Activated naive CD4-positive, alpha-beta T cell treated with anti-CD3 and anti-CD28 coated beads, Interleukin-2, amount 10 ng/mL, durations not matched to agents 7 days and 5 days (primary cell): ENCODE data around the gene LOC101059915.

Experiments used
- CTCF ChIA-PET: fragments of 350-600 bp; sonication (Branson Sonifier 250); formaldehyde crosslinking; loops from one replicate; lab custom pipeline; 2021; ENCODE audit warnings: antibody characterized with exemption; lab: Charles Lee
- DNase-seq: peaks from one replicate; pipeline ENCODE4 v3.0.0-alpha.2; 2020
- H3K27ac Mint-ChIP-seq: one replicate; pipeline ENCODE4 v1.8.0; 2021; ENCODE audit warnings: mild to moderate bottlenecking, moderate library complexity, mixed read lengths
- H3K27me3 Mint-ChIP-seq: one replicate; pipeline ENCODE4 v1.8.0; 2021; ENCODE audit warnings: mild to moderate bottlenecking, mixed read lengths
- H3K36me3 Mint-ChIP-seq: one replicate; pipeline ENCODE4 v1.8.0; 2021; ENCODE audit warnings: mixed read lengths
- H3K4me1 Mint-ChIP-seq: one replicate; pipeline ENCODE4 v1.8.0; 2021; ENCODE audit warnings: mixed read lengths
- H3K4me3 Mint-ChIP-seq: one replicate; pipeline ENCODE4 v1.8.0; 2021; ENCODE audit warnings: mild to moderate bottlenecking, moderate library complexity, mixed read lengths
- H3K9me3 Mint-ChIP-seq: one replicate; pipeline ENCODE4 v1.8.0; 2021; ENCODE audit warnings: mixed read lengths

The LOC101059915 gene

DNA sequence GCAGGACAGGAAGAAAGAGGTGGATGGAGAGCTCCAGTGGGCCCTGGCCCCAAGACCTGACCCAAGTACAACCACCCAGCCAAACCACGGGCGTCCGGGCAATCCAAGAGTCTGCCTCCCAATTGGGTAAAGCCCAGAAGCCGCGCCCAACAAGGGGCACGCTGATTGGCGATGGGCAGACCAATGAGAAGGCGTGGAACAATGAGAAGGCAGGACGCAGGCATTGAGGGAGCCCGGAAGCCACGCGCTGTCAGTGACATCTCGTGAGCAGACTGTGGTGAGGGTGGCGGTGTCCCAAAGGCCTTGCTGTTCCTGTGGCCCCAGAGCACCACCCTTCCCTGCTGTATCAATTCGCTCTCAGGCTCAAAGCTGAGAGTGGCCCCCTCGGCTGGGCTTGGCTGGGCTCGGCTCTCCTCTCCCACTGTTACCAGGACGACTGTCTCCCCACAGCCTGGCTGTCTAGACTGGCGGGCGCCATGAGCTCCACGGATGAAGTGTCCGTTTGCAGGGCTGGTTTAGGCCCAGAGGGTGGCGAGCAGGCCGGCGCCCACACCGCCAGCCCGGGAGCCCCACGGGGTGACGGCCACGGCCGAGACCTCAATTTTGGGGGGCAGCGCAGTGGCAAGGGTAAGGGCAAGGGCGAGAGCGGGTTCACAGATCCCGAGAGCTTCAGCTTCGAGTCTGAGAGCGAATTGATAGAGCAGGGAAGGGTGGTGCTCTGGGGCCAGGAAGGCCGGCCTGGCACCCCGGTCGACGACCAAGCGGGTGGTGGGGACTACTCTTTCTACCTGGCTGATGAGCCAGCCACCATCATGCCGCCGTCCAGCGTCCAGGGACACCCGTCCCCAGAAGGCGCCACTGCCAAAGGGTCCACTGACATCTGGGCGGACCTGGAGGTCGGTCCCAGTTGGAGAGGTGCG lies at the start of gene LOC101059915:
TSS of gene LOC101059915 (plus strand) at position 219 of the 920 bp plus-strand sequence.
- no peak for DNase-seq
- Mint-ChIP-seq H3K4me3 (no peak within 1 kb of the TSS), H3K4me1 (peaks cover 35% of the 10 kb centered on the region), H3K36me3 (no peaks in the 10 kb centered on the region), H3K9me3 (no peaks in the 10 kb centered on the region), H3K27me3 (peaks cover 43% of the 10 kb centered on the region), H3K27ac (no peak within 1 kb of the TSS)
- CTCF ChIA-PET = no interaction called here

DNA sequence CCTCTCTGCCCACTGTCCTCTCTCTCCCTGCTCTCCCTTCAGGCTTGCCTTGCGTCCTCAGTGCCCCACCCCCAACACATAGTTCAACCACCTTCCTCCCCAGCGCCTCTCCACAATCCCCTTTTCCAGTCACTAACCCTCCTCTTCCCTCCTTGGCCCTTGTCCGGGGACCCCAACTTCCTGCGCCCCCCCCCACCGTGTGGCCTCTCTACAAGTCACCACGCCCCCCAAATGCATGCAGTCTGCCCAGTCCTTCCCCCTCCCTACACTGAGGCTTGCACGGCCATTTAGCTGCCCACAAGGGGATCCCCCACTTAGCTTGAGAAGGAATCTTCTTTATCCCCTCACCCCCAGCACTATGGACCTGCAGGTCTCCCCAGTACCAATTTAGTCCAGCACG lies 49.6 kb upstream of the LOC101059915 start:
- Mint-ChIP-seq H3K4me3 (peak overlapping the region; percentile 89), H3K27me3 (no peaks in the 10 kb centered on the region), H3K4me1 (peaks cover 89% of the 10 kb centered on the region), H3K36me3 (peaks cover 49% of the 10 kb centered on the region), H3K27ac (peak overlapping the region; percentile 90), H3K9me3 (no peaks in the 10 kb centered on the region)
- no peak for DNase-seq
- CTCF ChIA-PET = interaction anchor here (1.4 kb wide), 2 partner anchors 9 to 34 kb away, joined by 4 to 5 read pairs; no protein-coding TSS in a partner anchor

DNA sequence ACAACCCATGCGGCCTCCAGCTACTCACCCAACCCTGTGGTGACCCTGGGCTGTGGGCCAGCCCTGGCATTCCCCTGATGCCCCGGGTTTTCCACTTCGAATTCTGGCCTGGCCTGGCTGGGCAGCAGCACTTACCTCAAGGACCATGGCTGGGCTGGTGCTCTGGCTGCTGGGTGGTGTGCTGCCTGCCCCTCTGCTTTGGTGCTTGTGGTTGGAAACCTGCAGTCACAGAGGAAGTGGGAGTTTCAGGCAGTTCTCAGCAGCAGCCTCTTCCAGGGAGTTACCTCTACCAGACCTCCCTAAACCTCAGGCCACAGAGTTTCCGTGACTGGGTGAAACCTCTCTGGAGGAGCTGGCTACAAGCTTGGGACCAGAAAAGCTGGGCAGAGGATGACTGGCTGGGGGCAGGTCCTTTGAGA lies 49.0 kb upstream of the LOC101059915 start, which contains the start of gene CXCR3:
TSS of gene CXCR3 (minus strand) at position 209 of the 419 bp plus-strand sequence. CDS start at position 147, 62 bp downstream.
- CTCF ChIA-PET = no interaction called here
- H3K27me3 Mint-ChIP-seq = no peaks in the 10 kb centered on the region
- H3K9me3 Mint-ChIP-seq = no peaks in the 10 kb centered on the region
- H3K36me3 Mint-ChIP-seq = peaks cover 44% of the 10 kb centered on the region
- peaks cover 90% of the 10 kb centered on the region for H3K4me1 Mint-ChIP-seq
- DNase-seq = peak; percentile 75
- peak within 1 kb of the TSS; percentile 89 for H3K4me3 Mint-ChIP-seq
- H3K27ac Mint-ChIP-seq = peak within 1 kb of the TSS; percentile 90

DNA sequence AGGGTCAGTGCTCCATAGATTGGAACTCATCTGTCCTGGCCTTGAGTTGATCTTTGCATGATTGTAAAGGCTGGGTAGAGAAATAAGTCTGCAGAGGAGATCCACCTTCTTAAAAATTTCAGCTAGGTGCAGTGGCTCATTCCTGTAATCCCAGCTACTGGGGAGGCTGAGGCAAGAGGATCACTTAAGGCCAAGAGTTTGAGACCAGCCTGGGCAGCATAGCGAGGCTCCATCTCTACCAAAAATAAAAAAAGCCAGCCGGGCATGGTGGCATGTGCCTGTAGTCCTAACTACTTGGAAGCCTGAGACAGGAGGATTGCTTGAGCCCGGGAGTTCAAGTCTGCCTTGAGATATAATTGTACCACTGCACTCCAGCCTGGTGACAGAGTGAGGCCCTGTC lies 48.6 kb upstream of the LOC101059915 start:
- Mint-ChIP-seq H3K9me3 (no peaks in the 10 kb centered on the region), H3K27ac (peak overlapping the region; percentile 90)
- CTCF ChIA-PET = no interaction called here

DNA sequence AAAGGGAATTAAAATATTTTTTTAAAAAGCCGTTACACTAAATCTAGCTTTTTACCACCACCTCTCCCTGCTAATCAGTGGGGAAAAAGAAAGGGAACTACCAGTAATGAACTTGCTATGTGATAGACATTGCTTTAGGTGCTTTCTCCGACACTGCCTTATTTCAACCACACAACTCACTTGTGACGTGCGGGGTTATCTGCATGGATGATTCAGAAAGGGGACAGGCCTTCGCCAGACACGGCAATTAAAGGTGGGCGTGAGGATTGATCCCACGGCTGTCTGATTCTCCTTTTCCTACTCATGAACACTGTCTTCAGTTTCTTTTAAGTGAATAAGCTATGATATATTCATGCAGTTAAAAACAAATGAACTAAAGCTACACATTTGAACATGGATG lies 48.2 kb upstream of the LOC101059915 start:
- peak overlapping the region; percentile 89 for H3K4me3 Mint-ChIP-seq
- peaks cover 91% of the 10 kb centered on the region for H3K4me1 Mint-ChIP-seq
- H3K36me3 Mint-ChIP-seq = peaks cover 38% of the 10 kb centered on the region
- CTCF ChIA-PET = interaction anchor here (1.0 kb wide), 1 partner anchor 19 kb away, joined by 3 read pairs; no protein-coding TSS in a partner anchor
- H3K27ac Mint-ChIP-seq = peak overlapping the region; percentile 90
- no peaks in the 10 kb centered on the region for H3K9me3 Mint-ChIP-seq
- H3K27me3 Mint-ChIP-seq = no peaks in the 10 kb centered on the region
- DNase-seq = peak; percentile 51

More for the DNA sequence above, 48.6 kb upstream of the LOC101059915 start:
- Mint-ChIP-seq H3K4me3 (peak overlapping the region; percentile 89), H3K27me3 (no peaks in the 10 kb centered on the region), H3K4me1 (peaks cover 90% of the 10 kb centered on the region), H3K36me3 (peaks cover 40% of the 10 kb centered on the region)
- DNase-seq = no peak

DNA sequence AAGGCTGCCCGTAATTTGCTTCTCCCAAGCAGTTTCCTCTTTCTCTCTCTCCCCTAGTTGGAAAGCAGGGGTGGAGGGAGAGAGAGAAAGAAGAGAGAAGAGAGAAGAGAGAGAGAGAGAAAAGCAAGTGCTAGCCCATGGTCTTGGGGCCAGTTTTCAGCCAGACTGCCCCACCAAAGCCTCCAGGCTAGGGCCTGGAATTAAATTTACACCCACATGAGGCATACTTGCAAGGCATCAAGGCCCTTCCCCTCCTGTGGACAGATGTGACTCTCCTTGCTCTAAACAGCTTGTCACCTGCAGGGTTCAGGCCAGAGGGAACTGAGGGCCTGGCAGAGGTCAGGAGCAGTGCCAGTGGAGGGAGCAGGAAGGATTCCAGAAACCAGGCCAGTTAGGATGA lies 47.4 kb upstream of the LOC101059915 start:
- Mint-ChIP-seq H3K9me3 (no peaks in the 10 kb centered on the region), H3K4me3 (no peak overlapping the region), H3K27me3 (no peaks in the 10 kb centered on the region), H3K27ac (peak overlapping the region; percentile 90), H3K4me1 (peaks cover 91% of the 10 kb centered on the region), H3K36me3 (peaks cover 34% of the 10 kb centered on the region)
- CTCF ChIA-PET = interaction anchor here (1.0 kb wide), 1 partner anchor 18 kb away, joined by 3 read pairs; no protein-coding TSS in a partner anchor
- DNase-seq = no peak

DNA sequence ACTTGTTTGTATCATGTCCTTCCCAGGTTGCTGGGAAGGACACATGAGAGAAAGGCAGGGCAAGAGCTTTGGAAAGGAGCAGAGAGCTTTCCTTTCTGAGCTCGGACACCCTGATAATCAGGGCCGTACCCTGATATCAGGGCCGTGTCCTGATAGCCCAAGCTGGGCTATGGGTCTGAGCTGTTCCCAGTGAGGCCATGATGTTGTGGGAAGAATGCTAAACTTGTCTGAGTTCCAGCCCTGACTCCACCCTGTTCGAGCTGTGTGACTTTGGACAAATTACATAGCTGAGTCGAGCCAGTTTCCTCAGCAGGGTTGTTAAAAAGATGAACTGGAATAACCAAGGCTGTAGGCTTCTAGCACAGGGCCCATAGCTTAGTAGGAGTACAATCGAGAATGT lies 45.7 kb upstream of the LOC101059915 start:
- Mint-ChIP-seq H3K4me3 (no peak overlapping the region), H3K36me3 (peaks cover 24% of the 10 kb centered on the region), H3K9me3 (no peaks in the 10 kb centered on the region), H3K27ac (peak overlapping the region; percentile 92), H3K4me1 (peaks cover 86% of the 10 kb centered on the region), H3K27me3 (no peaks in the 10 kb centered on the region)
- CTCF ChIA-PET = interaction anchor here (1.1 to 1.2 kb wide), 3 partner anchors 11 to 89 kb away, joined by 3 to 4 read pairs (median 3); partner anchors contain the start of gene OGT
- no peak for DNase-seq

DNA sequence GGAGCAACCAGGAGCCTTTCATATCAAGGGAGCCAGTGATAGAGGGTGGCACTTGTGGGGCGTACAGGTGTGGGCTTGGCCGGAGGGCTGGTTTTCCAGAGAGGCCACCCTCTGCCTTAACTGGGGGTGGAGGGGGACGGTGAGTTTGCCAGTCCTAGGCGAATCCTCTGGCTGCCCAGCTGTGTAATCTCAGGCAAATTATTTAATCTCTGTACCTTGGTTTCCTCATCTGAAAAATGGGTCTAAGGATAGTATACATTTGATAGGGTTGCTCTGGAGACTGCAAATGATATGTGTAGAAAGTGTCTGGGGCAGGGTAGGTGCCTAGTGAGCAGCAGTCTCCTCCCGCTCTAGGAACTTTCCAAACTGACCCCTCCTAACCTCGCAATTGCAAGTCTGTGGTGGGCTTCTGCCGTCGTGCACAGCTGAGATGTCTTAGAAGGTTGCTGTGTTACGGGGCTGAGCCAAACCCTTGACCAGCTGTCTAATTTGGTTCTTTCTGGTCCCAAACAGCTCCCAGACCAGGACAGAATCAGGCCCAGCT lies 45.2 kb upstream of the LOC101059915 start:
- Mint-ChIP-seq H3K4me3 (no peak overlapping the region), H3K27ac (peak overlapping the region; percentile 92), H3K4me1 (peaks cover 85% of the 10 kb centered on the region), H3K36me3 (peaks cover 20% of the 10 kb centered on the region), H3K9me3 (no peaks in the 10 kb centered on the region), H3K27me3 (no peaks in the 10 kb centered on the region)
- CTCF ChIA-PET = interaction anchor here (0.9 to 1.6 kb wide), 5 partner anchors 16 to 89 kb away, joined by 3 to 4 read pairs (median 3); partner anchors contain the start of gene OGT
- no peak for DNase-seq

DNA sequence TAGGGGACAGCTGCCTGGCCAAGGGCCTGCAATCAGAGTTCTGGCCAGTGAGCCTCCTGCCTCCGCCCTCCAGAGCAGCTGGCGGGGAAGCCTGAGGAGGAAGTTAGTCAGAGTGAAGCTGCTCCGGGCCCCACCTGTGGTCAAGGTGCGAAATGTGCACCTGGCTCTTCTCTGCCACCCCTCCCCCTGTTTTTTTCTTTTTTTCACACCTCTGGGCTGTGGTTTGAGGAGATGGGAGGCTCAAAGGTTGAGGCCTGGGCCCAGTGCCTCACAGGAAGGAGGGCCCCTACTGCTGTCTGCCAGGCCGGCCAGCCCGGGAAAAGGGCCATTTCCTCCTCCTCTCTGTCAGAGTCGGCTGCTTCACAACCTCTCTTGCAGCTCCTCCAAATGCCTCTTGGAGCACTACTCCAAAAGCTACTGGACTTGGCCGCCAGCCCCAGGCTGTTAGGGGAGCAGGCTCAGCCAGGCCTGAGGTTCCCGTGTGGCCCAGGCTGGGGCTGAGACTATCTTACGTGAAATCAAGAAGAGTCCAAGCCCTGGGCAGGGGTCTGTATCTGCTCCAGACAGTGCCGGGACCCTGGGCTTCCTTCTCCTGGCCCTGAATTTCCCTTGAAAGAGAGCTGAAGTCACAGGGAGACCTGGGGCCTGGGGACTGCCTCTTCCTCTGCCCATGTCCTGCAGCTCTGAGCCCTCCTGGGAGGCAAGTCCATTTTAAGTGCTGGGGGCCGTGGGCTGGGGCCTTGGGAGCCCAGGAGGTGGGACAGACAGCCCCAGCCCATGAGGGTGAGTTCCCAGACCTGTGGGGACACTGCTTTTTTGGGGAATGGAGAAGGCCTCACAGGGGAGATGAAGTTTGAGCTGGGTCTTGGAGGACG lies 44.5 kb upstream of the LOC101059915 start:
- Mint-ChIP-seq H3K9me3 (no peaks in the 10 kb centered on the region), H3K36me3 (peaks cover 20% of the 10 kb centered on the region), H3K27me3 (no peaks in the 10 kb centered on the region), H3K27ac (peak overlapping the region; percentile 92), H3K4me3 (peak overlapping the region; percentile 23), H3K4me1 (peaks cover 82% of the 10 kb centered on the region)
- CTCF ChIA-PET = interaction anchor here (0.9 to 1.6 kb wide), 5 partner anchors 15 to 90 kb away, joined by 3 to 4 read pairs (median 3); partner anchors contain the start of gene OGT
- peak; percentile 75 for DNase-seq

DNA sequence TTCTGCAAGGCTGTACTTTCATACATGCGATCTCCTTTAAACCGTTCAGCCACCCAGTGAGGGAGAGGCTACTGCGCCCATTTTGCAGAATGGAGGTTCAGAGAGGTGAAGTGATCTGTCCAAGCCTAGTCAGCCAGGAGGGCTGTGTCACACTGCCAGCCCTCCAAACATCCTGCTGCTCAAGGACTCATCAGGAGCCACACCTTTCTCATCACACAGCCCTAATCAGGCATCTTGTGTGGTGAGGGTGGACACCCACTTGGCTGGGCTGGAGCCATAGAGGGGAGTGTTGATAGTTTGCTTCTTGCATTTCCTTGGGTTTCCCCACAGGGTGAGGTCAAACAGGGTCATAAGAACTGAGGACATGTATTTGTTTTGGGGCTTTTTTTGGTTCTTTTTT lies 43.6 kb upstream of the LOC101059915 start:
- no peak for DNase-seq
- no peaks in the 10 kb centered on the region for H3K27me3 Mint-ChIP-seq
- peak overlapping the region; percentile 92 for H3K27ac Mint-ChIP-seq
- H3K9me3 Mint-ChIP-seq = no peaks in the 10 kb centered on the region
- H3K36me3 Mint-ChIP-seq = peaks cover 14% of the 10 kb centered on the region
- peak overlapping the region; percentile 52 for H3K4me3 Mint-ChIP-seq
- peaks cover 75% of the 10 kb centered on the region for H3K4me1 Mint-ChIP-seq
- CTCF ChIA-PET = interaction anchor here (0.9 to 1.6 kb wide), 2 partner anchors 14 to 27 kb away, joined by 3 to 4 read pairs; no protein-coding TSS in a partner anchor

DNA sequence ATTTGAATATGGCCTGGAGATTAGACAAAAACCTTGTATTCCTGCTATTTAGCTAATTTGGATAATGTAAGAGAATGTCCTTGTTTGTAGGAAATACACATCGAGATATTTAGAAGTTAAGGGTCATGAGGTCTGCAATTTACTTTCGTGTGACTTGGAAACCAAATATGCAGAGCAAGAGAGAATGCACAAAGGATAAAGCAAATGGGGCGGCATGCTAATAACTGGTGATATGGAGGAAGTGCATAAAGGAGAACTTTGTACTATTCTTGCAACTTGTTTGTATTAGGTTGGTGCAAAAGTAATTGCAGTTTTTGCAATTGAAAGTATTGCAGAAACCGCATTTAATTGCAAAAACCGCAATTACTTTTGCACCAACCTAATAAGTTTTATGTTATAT lies 41.9 kb upstream of the LOC101059915 start:
- Mint-ChIP-seq H3K27ac (no peak overlapping the region), H3K36me3 (peaks cover 7% of the 10 kb centered on the region), H3K4me1 (peaks cover 71% of the 10 kb centered on the region), H3K4me3 (no peak overlapping the region), H3K27me3 (no peaks in the 10 kb centered on the region), H3K9me3 (no peaks in the 10 kb centered on the region)
- DNase-seq = no peak
- CTCF ChIA-PET = no interaction called here

DNA sequence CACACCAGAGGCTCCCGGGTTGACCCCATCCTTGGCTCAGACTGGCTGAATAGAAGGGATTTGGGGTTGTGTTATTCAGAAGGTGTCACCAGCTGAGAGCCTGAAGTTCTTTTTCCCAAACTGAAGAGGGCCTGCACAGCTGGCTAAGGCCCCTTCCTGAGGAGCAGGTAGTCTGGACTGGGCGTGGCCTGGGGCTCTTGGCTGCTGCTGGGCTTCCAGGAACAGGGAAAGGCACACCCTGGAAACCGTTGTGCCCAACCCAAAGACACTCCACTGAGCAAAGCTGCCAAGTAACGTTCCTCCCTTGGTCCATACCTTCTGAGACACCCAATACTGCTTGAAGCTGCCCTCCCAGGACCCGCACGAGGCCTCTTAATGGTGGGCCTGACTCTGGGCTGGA lies 40.8 kb upstream of the LOC101059915 start:
- DNase-seq = no peak
- Mint-ChIP-seq H3K27ac (no peak overlapping the region), H3K27me3 (no peaks in the 10 kb centered on the region), H3K9me3 (no peaks in the 10 kb centered on the region), H3K4me3 (no peak overlapping the region), H3K36me3 (peaks cover 5% of the 10 kb centered on the region), H3K4me1 (peaks cover 62% of the 10 kb centered on the region)
- CTCF ChIA-PET = no interaction called here

DNA sequence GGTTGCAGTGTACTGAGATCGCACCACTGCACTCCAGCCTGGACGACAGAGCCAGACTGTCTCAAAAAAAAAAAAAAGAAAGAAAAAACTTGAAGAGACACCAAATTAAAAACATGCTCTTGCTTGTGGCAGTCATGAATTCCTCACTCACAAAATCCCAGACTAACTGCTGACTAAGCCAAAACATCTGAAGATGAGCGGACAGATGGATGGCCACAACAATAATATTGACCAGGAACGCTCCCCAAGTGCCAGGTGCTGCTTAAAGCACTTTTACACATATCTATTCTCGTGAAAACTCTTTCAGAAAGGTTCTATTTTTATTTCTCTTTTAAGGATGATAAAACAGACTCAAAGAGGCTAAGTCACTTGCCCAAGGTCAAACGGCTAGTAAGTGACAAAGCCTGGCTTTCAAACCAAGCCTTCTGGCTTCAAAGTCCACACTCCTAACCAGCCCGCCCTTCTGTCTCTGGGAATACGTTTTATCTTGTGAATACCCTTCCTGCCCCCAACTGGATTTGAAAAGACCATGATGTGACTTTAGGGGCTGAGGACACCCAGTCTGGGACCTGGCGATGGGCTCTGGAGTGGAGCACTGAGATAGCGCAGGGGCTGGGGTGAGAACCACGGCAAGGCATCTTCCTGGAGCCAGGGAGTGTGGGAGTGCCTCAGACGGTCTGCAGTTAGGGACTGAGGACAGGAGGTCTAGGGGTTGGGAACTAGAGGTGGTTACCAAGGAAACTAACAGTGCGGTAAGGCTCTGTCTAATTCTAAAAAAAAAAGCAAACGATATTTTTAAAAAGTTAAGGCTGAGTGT lies 39.5 kb upstream of the LOC101059915 start:
- H3K27me3 Mint-ChIP-seq = no peaks in the 10 kb centered on the region
- no peaks in the 10 kb centered on the region for H3K9me3 Mint-ChIP-seq
- H3K4me3 Mint-ChIP-seq = no peak overlapping the region
- DNase-seq = no peak
- peaks cover 3% of the 10 kb centered on the region for H3K36me3 Mint-ChIP-seq
- H3K27ac Mint-ChIP-seq = no peak overlapping the region
- peaks cover 50% of the 10 kb centered on the region for H3K4me1 Mint-ChIP-seq
- CTCF ChIA-PET = no interaction called here
